ENCODE results near the gene SUMO3. TPM values are rescaled to one million over a fixed set of nuclear protein-coding genes. Genes with fewer than 3 reads are reported as not detected.

Gene SUMO3
- total and polyA plus RNA-seq, 2 experiments from 2014 or later: 89.8 to 95.9 TPM

DNA sequence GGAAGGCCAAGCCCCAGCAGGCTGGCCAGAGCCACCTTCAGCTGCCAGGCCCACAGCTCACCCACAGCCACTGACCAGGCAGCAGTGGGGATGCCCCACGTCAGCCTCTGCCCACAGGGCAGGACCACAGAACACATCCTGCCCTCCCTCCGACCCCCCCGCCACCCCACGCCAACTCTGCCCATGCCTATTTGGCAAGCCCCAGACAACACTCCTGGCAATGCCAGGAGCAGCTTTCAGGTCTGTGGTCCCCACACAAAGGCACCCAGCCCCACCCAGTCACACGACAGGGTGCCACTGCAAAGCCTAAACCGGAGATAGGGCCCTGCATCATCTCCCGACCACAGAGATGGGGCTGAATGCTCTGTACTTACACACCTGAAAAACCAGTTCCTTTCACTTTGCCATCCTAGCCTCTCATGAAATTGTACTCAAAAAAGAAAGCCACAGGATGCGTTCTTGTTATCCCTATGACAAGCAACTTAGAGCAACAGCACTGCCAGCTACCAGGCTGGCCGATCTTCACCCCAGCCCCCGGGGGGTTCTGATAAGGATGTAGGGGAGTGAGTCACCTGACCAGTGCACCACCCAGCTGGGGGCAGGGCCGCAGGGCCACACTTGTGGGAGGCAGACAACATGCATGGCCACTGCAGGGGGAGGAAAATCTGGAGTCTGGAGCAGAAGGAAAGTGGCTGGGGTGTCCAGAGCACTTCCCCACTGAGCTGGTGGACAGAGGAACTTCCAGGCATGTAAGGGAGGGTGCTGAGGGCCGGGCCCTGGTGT lies 52.4 kb downstream of the SUMO3 start:
- no peak overlapping the region for H3K27ac ChIP-seq
- TF ChIP-seq, protein P1, sequence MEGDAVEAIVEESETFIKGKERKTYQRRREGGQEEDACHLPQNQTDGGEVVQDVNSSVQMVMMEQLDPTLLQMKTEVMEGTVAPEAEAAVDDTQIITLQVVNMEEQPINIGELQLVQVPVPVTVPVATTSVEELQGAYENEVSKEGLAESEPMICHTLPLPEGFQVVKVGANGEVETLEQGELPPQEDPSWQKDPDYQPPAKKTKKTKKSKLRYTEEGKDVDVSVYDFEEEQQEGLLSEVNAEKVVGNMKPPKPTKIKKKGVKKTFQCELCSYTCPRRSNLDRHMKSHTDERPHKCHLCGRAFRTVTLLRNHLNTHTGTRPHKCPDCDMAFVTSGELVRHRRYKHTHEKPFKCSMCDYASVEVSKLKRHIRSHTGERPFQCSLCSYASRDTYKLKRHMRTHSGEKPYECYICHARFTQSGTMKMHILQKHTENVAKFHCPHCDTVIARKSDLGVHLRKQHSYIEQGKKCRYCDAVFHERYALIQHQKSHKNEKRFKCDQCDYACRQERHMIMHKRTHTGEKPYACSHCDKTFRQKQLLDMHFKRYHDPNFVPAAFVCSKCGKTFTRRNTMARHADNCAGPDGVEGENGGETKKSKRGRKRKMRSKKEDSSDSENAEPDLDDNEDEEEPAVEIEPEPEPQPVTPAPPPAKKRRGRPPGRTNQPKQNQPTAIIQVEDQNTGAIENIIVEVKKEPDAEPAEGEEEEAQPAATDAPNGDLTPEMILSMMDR (IDR thresholded peaks at IDR 0.05; ENCODE audit: low read depth, low read length): no peak
- peak in 1 of 2 donors; percentile 47 for DNase-seq (ENCODE audit: low read depth in 1 of 2, low spot score in 1 of 2)

DNA sequence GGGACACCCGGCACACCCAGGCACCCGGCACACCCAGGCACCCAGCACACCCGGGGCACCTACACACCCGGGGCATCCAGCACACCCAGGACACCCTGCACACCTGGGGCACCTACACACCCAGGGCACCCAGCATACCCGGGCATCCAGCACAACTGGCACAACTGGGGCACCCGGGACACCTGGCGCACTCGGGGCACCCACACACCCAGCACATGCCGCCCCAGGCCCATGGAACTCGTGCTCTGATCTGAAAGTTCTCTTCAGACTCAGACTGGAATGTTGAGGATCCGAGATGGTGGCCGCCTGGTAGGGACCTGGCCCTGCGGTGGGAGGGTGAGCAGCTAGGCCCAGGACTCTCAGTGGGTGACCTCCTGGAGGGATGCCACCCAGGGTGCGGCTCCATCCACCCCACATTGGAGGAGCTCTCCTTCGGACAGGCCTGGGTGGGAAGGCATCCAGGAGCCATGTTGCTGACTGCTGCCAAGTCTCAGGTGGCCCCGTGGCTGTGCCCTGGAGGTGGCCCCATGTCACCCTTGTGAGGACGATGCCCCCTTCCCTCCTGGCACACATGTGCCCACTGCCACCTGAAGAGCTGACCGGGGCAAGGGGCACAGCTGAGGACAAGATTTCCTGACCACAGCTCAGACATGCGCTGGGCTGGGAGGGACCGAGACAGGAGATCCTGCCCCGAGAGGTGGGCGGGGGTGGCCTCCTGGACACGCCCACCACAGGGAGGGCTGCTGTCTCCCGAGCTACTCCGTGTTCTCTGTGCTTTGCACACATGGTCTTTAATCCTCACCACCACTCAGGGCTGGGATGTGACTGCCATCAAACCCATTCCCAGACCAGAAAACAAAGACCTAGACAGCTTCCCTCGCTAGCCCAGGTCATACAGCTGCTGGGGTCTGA lies 53.3 kb downstream of the SUMO3 start:
- H3K27me3 ChIP-seq: no peaks in the 10 kb centered on the region
- H3K9me3 ChIP-seq (ENCODE audit: low read depth): no peaks in the 10 kb centered on the region
- no peak overlapping the region for H3K4me3 ChIP-seq
- no peaks in the 10 kb centered on the region for H3K36me3 ChIP-seq
- peak in 1 of 2 donors; percentile 21 for DNase-seq (ENCODE audit: low read depth in 1 of 2, low spot score in 1 of 2)
- H3K4me1 ChIP-seq (ENCODE audit: low read depth): no peaks in the 10 kb centered on the region
- H3K27ac ChIP-seq: no peak overlapping the region
- TF ChIP-seq, protein P1 (IDR thresholded peaks at IDR 0.05; ENCODE audit: low read depth, low read length): no peak

More for the DNA sequence above, 52.4 kb downstream of the SUMO3 start:
- Histone ChIP-seq H3K27me3 (no peaks in the 10 kb centered on the region), H3K4me3 (no peak overlapping the region), H3K9me3 (ENCODE audit: low read depth) (no peaks in the 10 kb centered on the region), H3K4me1 (ENCODE audit: low read depth) (no peaks in the 10 kb centered on the region), H3K36me3 (peaks cover 6% of the 10 kb centered on the region)

DNA sequence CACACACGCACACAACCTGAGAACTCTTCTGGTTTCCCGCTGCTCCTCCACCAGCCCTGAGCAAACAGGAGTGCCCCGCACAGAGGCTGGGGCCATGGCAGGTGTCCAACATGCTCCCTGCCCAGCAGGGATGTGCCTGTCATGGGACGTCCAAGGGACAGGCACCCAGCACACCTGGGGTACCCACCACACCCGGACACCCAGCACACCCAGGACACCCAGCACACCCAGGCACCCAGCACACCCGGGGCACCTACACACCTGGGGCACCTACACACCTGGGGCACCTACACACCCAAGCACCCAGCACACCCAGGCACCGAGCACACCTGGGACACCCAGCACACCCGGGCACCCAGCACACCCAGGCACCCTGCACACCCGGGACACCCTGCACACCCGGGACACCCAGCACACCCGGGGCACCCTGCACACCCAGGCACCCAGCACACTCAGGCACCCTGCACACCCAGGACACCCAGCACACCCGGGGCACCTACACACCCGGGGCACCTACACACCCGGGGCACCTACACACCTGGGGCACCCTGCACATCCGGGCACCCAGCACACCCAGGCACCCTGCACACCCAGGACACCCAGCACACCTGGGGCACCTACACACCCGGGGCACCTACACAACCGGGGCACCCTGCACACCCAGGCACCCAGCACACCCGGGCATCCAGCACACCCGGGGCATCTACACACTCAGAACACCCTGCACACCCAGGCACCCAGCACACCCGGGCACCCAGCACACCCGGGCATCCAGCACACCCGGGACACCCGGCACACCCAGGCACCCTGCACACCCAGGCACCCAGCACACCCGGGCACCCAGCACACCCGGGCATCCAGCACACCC lies 54.2 kb downstream of the SUMO3 start:
- Histone ChIP-seq H3K4me1 (ENCODE audit: low read depth) (no peaks in the 10 kb centered on the region), H3K4me3 (no peak overlapping the region), H3K9me3 (ENCODE audit: low read depth) (no peaks in the 10 kb centered on the region), H3K36me3 (no peaks in the 10 kb centered on the region), H3K27me3 (no peaks in the 10 kb centered on the region), H3K27ac (no peak overlapping the region)
- TF ChIP-seq, protein P1 (IDR thresholded peaks at IDR 0.05; ENCODE audit: low read depth, low read length): no peak
- DNase-seq (ENCODE audit: low read depth in 1 of 2, low spot score in 1 of 2): no peak

DNA sequence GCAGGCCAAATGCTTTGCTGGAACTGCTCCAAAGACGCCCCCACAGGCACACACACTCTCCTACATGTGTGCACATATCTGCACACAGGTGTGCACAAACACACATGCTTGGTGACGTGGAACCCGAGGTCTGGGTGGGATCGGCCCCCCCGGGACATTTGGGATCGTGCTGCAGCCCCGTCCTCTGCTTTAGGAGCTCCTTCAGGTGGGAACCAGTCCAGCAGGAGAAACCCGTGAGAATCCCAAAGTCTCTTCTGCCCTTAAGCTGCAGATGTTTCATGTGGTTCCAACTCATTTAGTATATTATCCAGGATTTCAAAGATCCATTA lies 54.8 kb downstream of the SUMO3 start:
- Histone ChIP-seq H3K27ac (no peak overlapping the region), H3K4me1 (ENCODE audit: low read depth) (no peaks in the 10 kb centered on the region), H3K27me3 (no peaks in the 10 kb centered on the region), H3K9me3 (ENCODE audit: low read depth) (no peaks in the 10 kb centered on the region), H3K4me3 (no peak overlapping the region), H3K36me3 (no peaks in the 10 kb centered on the region)
- TF ChIP-seq, protein P1 (IDR thresholded peaks at IDR 0.05; ENCODE audit: low read depth, low read length): no peak
- no peak for DNase-seq (ENCODE audit: low read depth in 1 of 2, low spot score in 1 of 2)
